Measurements from ENCODE around the gene DNTTIP2. TPM values are rescaled to one million over a fixed set of nuclear protein-coding genes. Genes with fewer than 3 reads are reported as not detected.

The DNTTIP2 gene, protein sequence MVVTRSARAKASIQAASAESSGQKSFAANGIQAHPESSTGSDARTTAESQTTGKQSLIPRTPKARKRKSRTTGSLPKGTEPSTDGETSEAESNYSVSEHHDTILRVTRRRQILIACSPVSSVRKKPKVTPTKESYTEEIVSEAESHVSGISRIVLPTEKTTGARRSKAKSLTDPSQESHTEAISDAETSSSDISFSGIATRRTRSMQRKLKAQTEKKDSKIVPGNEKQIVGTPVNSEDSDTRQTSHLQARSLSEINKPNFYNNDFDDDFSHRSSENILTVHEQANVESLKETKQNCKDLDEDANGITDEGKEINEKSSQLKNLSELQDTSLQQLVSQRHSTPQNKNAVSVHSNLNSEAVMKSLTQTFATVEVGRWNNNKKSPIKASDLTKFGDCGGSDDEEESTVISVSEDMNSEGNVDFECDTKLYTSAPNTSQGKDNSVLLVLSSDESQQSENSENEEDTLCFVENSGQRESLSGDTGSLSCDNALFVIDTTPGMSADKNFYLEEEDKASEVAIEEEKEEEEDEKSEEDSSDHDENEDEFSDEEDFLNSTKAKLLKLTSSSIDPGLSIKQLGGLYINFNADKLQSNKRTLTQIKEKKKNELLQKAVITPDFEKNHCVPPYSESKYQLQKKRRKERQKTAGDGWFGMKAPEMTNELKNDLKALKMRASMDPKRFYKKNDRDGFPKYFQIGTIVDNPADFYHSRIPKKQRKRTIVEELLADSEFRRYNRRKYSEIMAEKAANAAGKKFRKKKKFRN
- total RNA-seq (2014; rRNA removed) (47.8 and 47.9 TPM in 2 replicates), Bru-seq, nascent RNA (percentile 94 among the genes with signal in this experiment), BruChase-seq, experiment 1, labeled RNA remaining after a 6-hour chase (percentile 96 among the genes with signal in this experiment), BruChase-seq, experiment 2, labeled RNA remaining after a 2-hour chase (percentile 96 among the genes with signal in this experiment)
- long read RNA-seq, full-length matches to known transcripts = 71 of 144 reads
- long read RNA-seq, partial matches to known transcripts = 70 of 144 reads
- long read RNA-seq, other reads (novel, unspliced or antisense) = 3 of 144 reads

DNA sequence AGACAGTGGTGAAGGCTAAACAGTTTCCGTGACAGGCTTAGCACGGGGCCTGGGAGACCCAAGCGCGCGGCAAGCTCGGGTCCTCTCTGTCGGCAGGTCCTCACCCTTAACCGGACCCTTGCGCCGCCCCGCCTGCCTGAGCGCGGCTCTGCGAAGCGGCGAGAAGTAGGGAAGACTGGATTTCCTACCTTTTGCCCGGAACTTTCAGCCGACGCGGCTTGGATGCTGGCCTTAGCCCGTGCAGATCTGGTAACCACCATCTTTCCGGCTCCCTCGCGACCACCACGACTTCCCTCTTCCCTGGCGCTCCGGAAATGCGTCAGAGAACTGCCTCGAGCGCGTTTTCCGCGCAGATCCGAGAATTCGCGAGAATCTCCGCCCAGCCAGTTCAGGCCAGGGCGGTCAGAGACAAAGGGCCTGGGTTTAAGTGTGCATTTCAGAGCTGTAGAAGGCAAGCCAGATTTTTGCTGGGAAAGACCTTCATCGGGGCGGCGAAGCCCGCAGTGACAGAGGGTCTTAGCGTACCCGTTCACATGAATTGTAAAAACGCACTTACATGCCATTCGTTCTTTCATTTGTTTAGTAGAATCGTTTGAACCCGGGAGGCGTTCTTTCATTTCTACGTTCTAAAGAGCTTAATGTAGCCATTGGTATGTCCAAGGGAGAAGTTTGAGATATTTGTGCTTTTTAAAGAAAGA, at the start of gene DNTTIP2:
Gene DNTTIP2 (minus strand): TSS at position 318 of the 698 bp plus-strand sequence. CDS start 58 bp downstream, at position 260.
- Histone ChIP-seq H3K9me3 (ENCODE audit: low read length) (no peaks in the 10 kb centered on the region), H3K79me2 (ENCODE audit: low read length) (peaks cover 47% of the 10 kb centered on the region), H3K9ac (ENCODE audit: low read length) (peak within 1 kb of the TSS; percentile 99), H4K20me1 (ENCODE audit: low read length) (peaks cover 35% of the 10 kb centered on the region), H2AFZ (ENCODE audit: low read length) (peak within 1 kb of the TSS; percentile 76), H3F3A (ENCODE audit: low read length, unreplicated experiment) (no peaks in the 10 kb centered on the region), H3K9me2 (replicated peaks; ENCODE audit: low read length) (no peaks in the 10 kb centered on the region), H3K27me3 (ENCODE audit: low read length) (no peaks in the 10 kb centered on the region), H3K27ac (ENCODE audit: low read length) (peak within 1 kb of the TSS; percentile 91), H3K4me2 (ENCODE audit: low read length) (peak within 1 kb of the TSS; percentile 89), H3K4me1 (ENCODE audit: insufficient read depth, low read length) (peaks cover 20% of the 10 kb centered on the region), H3K36me3 (ENCODE audit: low read depth, low read length) (peaks cover 31% of the 10 kb centered on the region), H3K4me3 (ENCODE audit: low read length) (peak within 1 kb of the TSS; percentile 90)
- ATAC-seq (peak; percentile 90), DNase-seq (peak; percentile 95)
- intact Hi-C loops (cut with micrococcal nuclease) = loop anchor here (10.0 kb wide), 1 partner anchor 434 kb away; the partner anchor contains the start of gene FNBP1L
- no peak for TF ChIP-seq EZH2 (IDR thresholded peaks at IDR 0.05; ENCODE audit: low read length, unreplicated experiment)
- TF ChIP-seq EZH2phosphoT487 (IDR thresholded peaks at IDR 0.05; ENCODE audit: borderline replicate concordance, low read length) = no peak
- TF ChIP-seq, protein P1, sequence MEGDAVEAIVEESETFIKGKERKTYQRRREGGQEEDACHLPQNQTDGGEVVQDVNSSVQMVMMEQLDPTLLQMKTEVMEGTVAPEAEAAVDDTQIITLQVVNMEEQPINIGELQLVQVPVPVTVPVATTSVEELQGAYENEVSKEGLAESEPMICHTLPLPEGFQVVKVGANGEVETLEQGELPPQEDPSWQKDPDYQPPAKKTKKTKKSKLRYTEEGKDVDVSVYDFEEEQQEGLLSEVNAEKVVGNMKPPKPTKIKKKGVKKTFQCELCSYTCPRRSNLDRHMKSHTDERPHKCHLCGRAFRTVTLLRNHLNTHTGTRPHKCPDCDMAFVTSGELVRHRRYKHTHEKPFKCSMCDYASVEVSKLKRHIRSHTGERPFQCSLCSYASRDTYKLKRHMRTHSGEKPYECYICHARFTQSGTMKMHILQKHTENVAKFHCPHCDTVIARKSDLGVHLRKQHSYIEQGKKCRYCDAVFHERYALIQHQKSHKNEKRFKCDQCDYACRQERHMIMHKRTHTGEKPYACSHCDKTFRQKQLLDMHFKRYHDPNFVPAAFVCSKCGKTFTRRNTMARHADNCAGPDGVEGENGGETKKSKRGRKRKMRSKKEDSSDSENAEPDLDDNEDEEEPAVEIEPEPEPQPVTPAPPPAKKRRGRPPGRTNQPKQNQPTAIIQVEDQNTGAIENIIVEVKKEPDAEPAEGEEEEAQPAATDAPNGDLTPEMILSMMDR (conservative IDR thresholded peaks at IDR 0.05; ENCODE audit: low read depth, low read length) = no peak
- ChIA-PET CTCF (no interaction called here), POLR2A (ENCODE audit: unreplicated experiment) (interaction anchor here (0.6 to 0.7 kb wide), 7 partner anchors 25 to 734 kb away, joined by 3 to 8 read pairs (median 5); partner anchors contain the start of gene GCLM)
- BruUV-seq (replicated peaks) = no TSS peak

DNA sequence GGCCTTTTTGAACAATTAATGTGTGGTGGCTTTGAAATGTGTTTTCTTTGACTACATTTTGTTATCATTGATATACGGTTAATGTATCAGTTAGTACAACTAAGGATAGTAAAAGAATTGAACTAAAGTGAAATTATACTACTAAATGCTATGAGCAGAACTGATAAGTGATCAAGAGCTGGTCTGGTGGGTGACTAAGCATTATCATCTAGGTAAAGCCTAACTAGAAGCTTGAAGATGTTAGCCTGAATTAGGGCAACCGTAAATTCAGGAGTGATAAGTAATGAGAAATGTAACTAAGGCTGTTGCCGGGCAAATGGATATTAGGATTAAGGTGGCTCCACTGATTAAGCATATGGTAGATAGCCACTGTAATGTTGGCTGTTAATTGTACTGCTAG, 46.2 kb upstream of the DNTTIP2 start:
- DNase-seq (no peak), ATAC-seq (no peak)
- H3K9me3 ChIP-seq (ENCODE audit: low read length) = no peaks in the 10 kb centered on the region
- no peak overlapping the region for H3K27ac ChIP-seq (ENCODE audit: low read length)
- H3K4me2 ChIP-seq (ENCODE audit: low read length) = no peak overlapping the region
- no peak overlapping the region for H2AFZ ChIP-seq (ENCODE audit: low read length)
- no peaks in the 10 kb centered on the region for H4K20me1 ChIP-seq (ENCODE audit: low read length)
- no peak overlapping the region for H3K4me3 ChIP-seq (ENCODE audit: low read length)
- no peaks in the 10 kb centered on the region for H3F3A ChIP-seq (ENCODE audit: low read length, unreplicated experiment)
- ChIA-PET CTCF (no interaction called here), POLR2A (ENCODE audit: unreplicated experiment) (no interaction called here)
- no peaks in the 10 kb centered on the region for H3K27me3 ChIP-seq (ENCODE audit: low read length)
- no peak overlapping the region for H3K9ac ChIP-seq (ENCODE audit: low read length)
- TF ChIP-seq EZH2phosphoT487 (IDR thresholded peaks at IDR 0.05; ENCODE audit: borderline replicate concordance, low read length) (no peak), EZH2 (IDR thresholded peaks at IDR 0.05; ENCODE audit: low read length, unreplicated experiment) (no peak)
- no peaks in the 10 kb centered on the region for H3K79me2 ChIP-seq (ENCODE audit: low read length)
- H3K4me1 ChIP-seq (ENCODE audit: insufficient read depth, low read length) = no peaks in the 10 kb centered on the region
- intact Hi-C loops (cut with micrococcal nuclease) = no loop called here
- no peaks in the 10 kb centered on the region for H3K9me2 ChIP-seq (replicated peaks; ENCODE audit: low read length)
- no TSS peak for BruUV-seq (replicated peaks)
- no peaks in the 10 kb centered on the region for H3K36me3 ChIP-seq (ENCODE audit: low read depth, low read length)

Data from PC-3 (cell line).